ENCODE results near the gene RANGRF.
A peak's percentile ranks its signal among the peaks of the same experiment; 100 is the strongest.

Gene RANGRF

GRCh38 chr17:8264836-8265542, 23.5 kb upstream of the RANGRF start:
- Mint-ChIP-seq H3K9me3 (no peaks in the 10 kb centered on the region), H3K4me3 (no peak overlapping the region), H3K36me3 (ENCODE audit: low read depth) (peaks cover 84% of the 10 kb centered on the region), H3K27ac (no peak overlapping the region), H3K27me3 (no peaks in the 10 kb centered on the region), H3K4me1 (ENCODE audit: low read depth) (peaks cover 15% of the 10 kb centered on the region)
- intact Hi-C loops (cut with micrococcal nuclease): no loop called here

GRCh38 chr17:8266648-8267479, 21.6 kb upstream of the RANGRF start:
- intact Hi-C loops (cut with micrococcal nuclease): no loop called here
- Mint-ChIP-seq H3K27ac (peak overlapping the region; percentile 43), H3K27me3 (no peaks in the 10 kb centered on the region), H3K4me3 (no peak overlapping the region), H3K36me3 (ENCODE audit: low read depth) (peaks cover 76% of the 10 kb centered on the region), H3K9me3 (no peaks in the 10 kb centered on the region), H3K4me1 (ENCODE audit: low read depth) (peaks cover 19% of the 10 kb centered on the region)

GRCh38 chr17:8267480-8268147, 20.9 kb upstream of the RANGRF start:
- Mint-ChIP-seq H3K4me1 (ENCODE audit: low read depth) (peaks cover 19% of the 10 kb centered on the region), H3K27ac (no peak overlapping the region), H3K27me3 (no peaks in the 10 kb centered on the region), H3K4me3 (no peak overlapping the region), H3K9me3 (no peaks in the 10 kb centered on the region), H3K36me3 (ENCODE audit: low read depth) (peaks cover 72% of the 10 kb centered on the region)
- intact Hi-C loops (cut with micrococcal nuclease): no loop called here

GRCh38 chr17:8268550-8269298, 19.7 kb upstream of the RANGRF start:
- H3K4me1 Mint-ChIP-seq (ENCODE audit: low read depth): peaks cover 19% of the 10 kb centered on the region
- H3K27me3 Mint-ChIP-seq: no peaks in the 10 kb centered on the region
- H3K27ac Mint-ChIP-seq: peak overlapping the region; percentile 68
- H3K36me3 Mint-ChIP-seq (ENCODE audit: low read depth): peaks cover 61% of the 10 kb centered on the region
- peak overlapping the region; percentile 7 for H3K4me3 Mint-ChIP-seq
- intact Hi-C loops (cut with micrococcal nuclease): no loop called here
- no peaks in the 10 kb centered on the region for H3K9me3 Mint-ChIP-seq

DNA sequence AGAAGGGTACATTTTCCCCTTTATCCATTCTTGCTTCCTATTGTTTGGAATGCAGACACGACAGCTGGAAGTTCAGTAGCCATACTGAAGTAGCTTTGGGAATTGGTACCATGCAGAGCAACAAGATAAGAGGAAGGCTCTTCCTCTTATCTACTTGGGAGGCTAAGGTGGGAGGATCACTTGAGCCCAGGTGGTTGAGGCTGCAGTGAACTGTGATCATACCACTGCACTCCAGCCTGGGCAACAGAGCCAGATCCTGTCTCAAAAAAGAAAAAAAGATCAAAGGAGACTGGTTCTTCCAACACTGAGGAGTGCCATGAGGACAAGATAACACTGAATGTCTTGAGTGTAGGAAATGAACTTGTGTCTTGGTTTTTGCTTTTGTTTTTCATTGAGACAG, 16.0 kb upstream of the RANGRF start:
- H3K4me1 Mint-ChIP-seq (ENCODE audit: low read depth): peaks cover 24% of the 10 kb centered on the region
- no peak overlapping the region for H3K27ac Mint-ChIP-seq
- no peaks in the 10 kb centered on the region for H3K27me3 Mint-ChIP-seq
- intact Hi-C loops (cut with micrococcal nuclease): no loop called here
- H3K9me3 Mint-ChIP-seq: no peaks in the 10 kb centered on the region
- H3K36me3 Mint-ChIP-seq (ENCODE audit: low read depth): peaks cover 24% of the 10 kb centered on the region
- no peak overlapping the region for H3K4me3 Mint-ChIP-seq

DNA sequence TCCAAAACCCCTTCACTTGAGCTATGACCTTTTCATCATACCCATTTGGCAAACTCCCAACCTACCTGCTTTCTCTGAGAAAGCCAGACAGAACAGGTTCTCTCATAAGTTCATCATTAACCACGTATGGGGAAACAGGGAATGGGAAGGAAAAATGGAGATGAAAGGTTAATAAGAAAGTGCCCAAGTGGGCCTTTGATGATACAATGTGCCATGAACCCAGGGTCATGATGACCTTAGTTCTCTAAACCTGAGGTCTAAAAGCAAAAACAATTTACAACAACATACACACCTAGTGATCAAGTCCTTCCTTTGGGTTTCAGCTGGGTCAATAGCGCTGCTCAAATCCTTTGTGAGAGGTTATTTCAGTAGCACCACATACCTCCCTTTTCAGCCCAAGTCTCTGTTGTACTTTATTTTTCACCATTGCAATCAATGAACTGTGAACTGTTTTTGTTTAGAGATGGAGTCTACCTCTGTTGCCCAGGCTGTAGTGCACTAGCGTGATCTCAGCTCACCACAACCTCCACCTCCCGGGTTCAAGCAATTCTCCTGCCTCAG, 14.5 kb upstream of the RANGRF start:
- Mint-ChIP-seq H3K4me3 (no peak overlapping the region), H3K36me3 (ENCODE audit: low read depth) (peaks cover 14% of the 10 kb centered on the region), H3K9me3 (no peaks in the 10 kb centered on the region), H3K27me3 (no peaks in the 10 kb centered on the region), H3K27ac (no peak overlapping the region), H3K4me1 (ENCODE audit: low read depth) (peaks cover 16% of the 10 kb centered on the region)
- intact Hi-C loops (cut with micrococcal nuclease): no loop called here

GRCh38 chr17:8274816-8275215, 13.7 kb upstream of the RANGRF start:
- Mint-ChIP-seq H3K9me3 (no peaks in the 10 kb centered on the region), H3K4me3 (no peak overlapping the region), H3K27ac (no peak overlapping the region), H3K4me1 (ENCODE audit: low read depth) (peaks cover 9% of the 10 kb centered on the region), H3K27me3 (no peaks in the 10 kb centered on the region), H3K36me3 (ENCODE audit: low read depth) (peaks cover 8% of the 10 kb centered on the region)
- intact Hi-C loops (cut with micrococcal nuclease): no loop called here

GRCh38 chr17:8275421-8276290, 12.8 kb upstream of the RANGRF start:
- Mint-ChIP-seq H3K27me3 (no peaks in the 10 kb centered on the region), H3K36me3 (ENCODE audit: low read depth) (peaks cover 8% of the 10 kb centered on the region)

DNA sequence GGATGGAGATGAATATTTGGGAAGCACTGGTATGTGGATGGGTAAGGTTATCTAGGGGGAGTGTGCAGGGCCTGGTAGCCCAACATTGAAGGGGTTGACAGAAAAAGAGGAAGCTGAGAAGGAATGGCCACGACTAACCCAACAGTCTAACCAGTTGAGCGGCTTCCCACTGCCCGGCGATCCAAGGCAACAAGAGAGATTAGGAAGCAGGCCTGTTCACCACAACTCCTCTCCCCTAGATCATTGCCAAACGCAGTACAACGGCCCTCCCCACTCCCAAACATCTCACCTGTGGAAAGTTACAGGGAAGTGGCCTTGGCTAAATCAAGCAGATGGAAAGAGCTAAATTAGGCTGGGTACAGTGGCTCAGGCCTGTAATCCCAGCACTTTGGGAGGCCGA, 11.2 kb upstream of the RANGRF start:
- Mint-ChIP-seq H3K9me3 (no peaks in the 10 kb centered on the region), H3K27ac (no peak overlapping the region), H3K36me3 (ENCODE audit: low read depth) (no peaks in the 10 kb centered on the region), H3K4me1 (ENCODE audit: low read depth) (peaks cover 5% of the 10 kb centered on the region), H3K4me3 (no peak overlapping the region), H3K27me3 (no peaks in the 10 kb centered on the region)
- intact Hi-C loops (cut with micrococcal nuclease): no loop called here

More at GRCh38 chr17:8275421-8276290, 12.8 kb upstream of the RANGRF start:
- Mint-ChIP-seq H3K27ac (no peak overlapping the region), H3K9me3 (no peaks in the 10 kb centered on the region), H3K4me1 (ENCODE audit: low read depth) (peaks cover 5% of the 10 kb centered on the region), H3K4me3 (no peak overlapping the region)
- intact Hi-C loops (cut with micrococcal nuclease): no loop called here

- Mint-ChIP-seq H3K4me3 (no peak overlapping the region), H3K9me3 (no peaks in the 10 kb centered on the region), H3K27ac (no peak overlapping the region), H3K4me1 (ENCODE audit: low read depth) (peaks cover 17% of the 10 kb centered on the region), H3K36me3 (ENCODE audit: low read depth) (no peaks in the 10 kb centered on the region), H3K27me3 (no peaks in the 10 kb centered on the region)
- intact Hi-C loops (cut with micrococcal nuclease): no loop called here
Observed at GRCh38 chr17:8282345-8282744, 6.1 kb upstream of the RANGRF start.

- no peaks in the 10 kb centered on the region for H3K9me3 Mint-ChIP-seq
- H3K4me3 Mint-ChIP-seq: no peak overlapping the region
- intact Hi-C loops (cut with micrococcal nuclease): no loop called here
- H3K4me1 Mint-ChIP-seq (ENCODE audit: low read depth): peaks cover 24% of the 10 kb centered on the region
- H3K27me3 Mint-ChIP-seq: no peaks in the 10 kb centered on the region
- H3K27ac Mint-ChIP-seq: no peak overlapping the region
- peaks cover 4% of the 10 kb centered on the region for H3K36me3 Mint-ChIP-seq (ENCODE audit: low read depth)
Observed at GRCh38 chr17:8283356-8283755, 5.1 kb upstream of the RANGRF start.

DNA sequence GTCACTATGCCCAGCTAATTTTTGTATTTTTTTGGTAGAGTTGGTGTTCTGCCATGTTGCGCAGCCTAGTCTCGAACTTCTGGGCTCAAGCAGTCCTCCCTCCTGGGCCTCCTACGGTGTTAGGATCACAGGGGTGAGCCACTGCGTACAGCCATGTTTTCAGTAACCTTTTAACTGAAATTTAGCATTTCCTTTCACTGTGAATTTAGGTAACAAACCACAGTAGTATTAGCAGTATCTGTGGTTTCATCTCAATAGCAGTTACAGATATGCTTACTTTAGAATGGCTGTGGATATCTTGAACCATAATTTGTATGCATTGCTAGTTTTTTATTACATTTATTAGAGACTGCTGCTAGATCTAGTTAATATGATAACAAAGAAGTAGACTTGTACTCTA, 4.3 kb upstream of the RANGRF start:
- Mint-ChIP-seq H3K27ac (no peak overlapping the region), H3K4me1 (ENCODE audit: low read depth) (peaks cover 26% of the 10 kb centered on the region), H3K36me3 (ENCODE audit: low read depth) (peaks cover 11% of the 10 kb centered on the region), H3K9me3 (no peaks in the 10 kb centered on the region), H3K4me3 (no peak overlapping the region), H3K27me3 (no peaks in the 10 kb centered on the region)
- intact Hi-C loops (cut with micrococcal nuclease): no loop called here

Measured in dendritic cell treated with granulocyte-macrophage colony-stimulating factor and Interleukin-4, amounts not matched to agents 40 ng/mL and 50 ng/mL, for 4 days (primary cell).